WI38 (cell line): ENCODE measurements around the gene ZNF576.
"Not testable (repeated sequence)": the region's sequence is repeated elsewhere in the genome, so short reads cannot be mapped to it uniquely, and the experiment has no call there.

Experiments used
- H3K4me3 ChIP-seq: 2 replicates; pipeline ENCODE4 v1.5.1; 2011; ENCODE audit warnings: low read depth, mild to moderate bottlenecking, control low read depth, low read length
- CTCF ChIP-seq: IDR thresholded peaks from 2 replicates; pipeline ENCODE4 v1.5.1; 2012; ENCODE audit warnings: low read depth, mild to moderate bottlenecking, control low read depth, low read length

Gene ZNF576

GRCh38 chr19:43595605-43595998, 793 bp upstream of the ZNF576 start:
- TF ChIP-seq CTCF, result no peak
- peak overlapping the region; percentile 71 for H3K4me3 ChIP-seq

- H3K4me3 ChIP-seq, result peak overlapping the region; percentile 93
- no peak for TF ChIP-seq CTCF
These were observed 557 bp downstream of the ZNF576 start for GRCh38 chr19:43596842-43597461.

GRCh38 chr19:43597876-43598275, 1.5 kb downstream of the ZNF576 start:
- peak overlapping the region; percentile 93 for H3K4me3 ChIP-seq
- TF ChIP-seq CTCF, result no peak

- no peak overlapping the region for H3K4me3 ChIP-seq
- TF ChIP-seq CTCF, result no peak
These were observed 2.2 kb downstream of the ZNF576 start for GRCh38 chr19:43598445-43599240.

GRCh38 chr19:43599635-43600295, 3.4 kb downstream of the ZNF576 start:
- H3K4me3 ChIP-seq, result no peak overlapping the region
- TF ChIP-seq CTCF, result no peak

GRCh38 chr19:43600326-43600725, 3.9 kb downstream of the ZNF576 start:
- H3K4me3 ChIP-seq, result not testable (repeated sequence)

GRCh38 chr19:43605875-43606568, 9.6 kb downstream of the ZNF576 start:
- H3K4me3 ChIP-seq, result no peak overlapping the region
- TF ChIP-seq CTCF, result no peak
